A549 (cell line): ENCODE measurements around the gene LEFTY1. TPM values are rescaled to one million over a fixed set of nuclear protein-coding genes. Genes with fewer than 3 reads are reported as not detected.

Source experiments
- ATAC-seq, 2 experiments: fragments of 200-7000 bp in 1 of 2; fragments of >200 bp in 1 of 2; cut with Nextera tagmentation in 1 of 2; cut with Tn5 transposase in 1 of 2; 3 replicates each; pipeline versions ENCODE4 v1.8.0 to v1.9.1; 2018 to 2020; ENCODE audit warnings: mild to moderate bottlenecking in 1 of 2, moderate library complexity in 1 of 2
- CTCF ChIA-PET: fragments of 300-600 bp; sonication (Branson Sonifier 250); formaldehyde crosslinking; extraction: SDS; loops from one replicate; lab custom pipeline; 2021; ENCODE audit warnings: antibody characterized with exemption, inconsistent platforms; lab: Yijun Ruan, JAX
- POLR2A ChIA-PET: fragments of 350-600 bp; formaldehyde crosslinking; extraction: SDS; loops from one replicate; lab custom pipeline; 2021; ENCODE audit warnings: antibody characterized with exemption, inconsistent platforms; lab: Yijun Ruan, JAX
- DNase-seq, 2 experiments: peaks; one replicate each; pipeline versions ENCODE4 v3.0.0 to v3.0.0-alpha.2; 2011 to 2016; ENCODE audit warnings: low read depth in 1 of 2, low spot score in 1 of 2
- FAIRE-seq: peaks from 2 replicates; lab custom pipeline; 2011; peaks lifted over from hg19 to GRCh38; lab: Jason Lieb, UNC
- H3K27ac ChIP-seq, 2 experiments: fragments of >200 bp; sonication (Bioruptor Twin); formaldehyde crosslinking; 3 replicates each; pipeline ENCODE4 v1.5.1; 2016 to 2017
- H3K4me1 ChIP-seq: fragments of >200 bp; sonication (Bioruptor Twin); formaldehyde crosslinking; 3 replicates; pipeline ENCODE4 v1.6.1; 2016
- H3K4me2 ChIP-seq: fragments of >200 bp; sonication (Bioruptor Twin); formaldehyde crosslinking; 3 replicates; pipeline ENCODE4 v1.6.1; 2016
- H3K4me3 ChIP-seq: fragments of >200 bp; sonication (Bioruptor Twin); formaldehyde crosslinking; 3 replicates; pipeline ENCODE4 v1.5.1; 2016
- H3K9me3 ChIP-seq: fragments of >200 bp; sonication (Bioruptor Twin); formaldehyde crosslinking; 3 replicates; pipeline ENCODE4 v1.6.1; 2016
- BHLHE40 ChIP-seq: IDR thresholded peaks from 2 replicates; pipeline ENCODE4 v1.6.1; 2012; ENCODE audit warnings: low read depth, low read length, inconsistent platforms
- CHD2 ChIP-seq: fragments of 150-350 bp; IDR thresholded peaks from 2 replicates; pipeline ENCODE4 v1.6.1; 2014; ENCODE audit warnings: low read length; ENCODE audit not compliant: partially characterized antibody
- CHD4 ChIP-seq: fragments of 200-600 bp; sonication (generic); IDR thresholded peaks from 2 replicates; pipeline ENCODE4 v1.6.1; 2016; ENCODE audit warnings: antibody characterized with exemption, mild to moderate bottlenecking, borderline replicate concordance
- EP300 ChIP-seq, 2 experiments: fragments of >200 bp; sonication (Bioruptor Twin); formaldehyde crosslinking; IDR thresholded peaks; 2 replicates in 1 of 2; 3 replicates in 1 of 2; pipeline ENCODE4 v1.6.1; 2016 to 2017
- HDAC2 ChIP-seq: fragments of 200-600 bp; sonication (generic); IDR thresholded peaks from 2 replicates; pipeline ENCODE4 v1.6.1; 2016
- HOXA7 ChIP-seq: fragments of 250-450 bp; sonication (Bioruptor Pico); IDR thresholded peaks from 2 replicates; pipeline ENCODE4 v1.5.0; 2020; ENCODE audit warnings: mild to moderate bottlenecking, moderate library complexity
- HOXB13 ChIP-seq: fragments of 250-450 bp; sonication (Bioruptor Pico); IDR thresholded peaks from 2 replicates; pipeline ENCODE4 v1.5.0; 2020; ENCODE audit warnings: low read depth, mild to moderate bottlenecking, moderate library complexity
- KDM5A ChIP-seq: fragments of 200-600 bp; sonication (generic); IDR thresholded peaks from 2 replicates; pipeline ENCODE4 v1.6.1; 2016; ENCODE audit warnings: antibody characterized with exemption, mild to moderate bottlenecking
- MAFK ChIP-seq: fragments of 450-650 bp; IDR thresholded peaks from 2 replicates; pipeline ENCODE4 v1.6.1; 2014; ENCODE audit not compliant: partially characterized antibody
- NR3C1 ChIP-seq: fragments of >200 bp; sonication (Bioruptor Twin); formaldehyde crosslinking; IDR thresholded peaks from 3 replicates; pipeline ENCODE4 v1.6.1; 2017
- PHF8 ChIP-seq: fragments of 200-600 bp; sonication (generic); IDR thresholded peaks from 2 replicates; pipeline ENCODE4 v1.6.1; 2016; ENCODE audit warnings: low read depth, mild to moderate bottlenecking, antibody characterized with exemption, moderate library complexity, borderline replicate concordance
- POLR2AphosphoS2 ChIP-seq: conservative IDR thresholded peaks from 2 replicates; pipeline ENCODE4 v1.6.1; 2012; ENCODE audit warnings: low read length, improper control_type of control experiment, inconsistent platforms
- RAD21 ChIP-seq, 2 experiments: fragments of >200 bp in 1 of 2; sonication (Bioruptor Twin) in 1 of 2; formaldehyde crosslinking in 1 of 2; IDR thresholded peaks in 1 of 2; conservative IDR thresholded peaks in 1 of 2; 2 replicates in 1 of 2; 3 replicates in 1 of 2; pipeline ENCODE4 v1.6.1; 2012 to 2018; ENCODE audit warnings: inconsistent platforms in 1 of 2
- RARB ChIP-seq: fragments of 250-450 bp; sonication (Bioruptor Pico); IDR thresholded peaks from 2 replicates; pipeline ENCODE4 v1.8.0; 2021; ENCODE audit warnings: mild to moderate bottlenecking, moderate library complexity
- RFX5 ChIP-seq: fragments of 450-650 bp; IDR thresholded peaks from 2 replicates; pipeline ENCODE4 v1.7.1; 2014; ENCODE audit warnings: antibody characterized with exemption, mild to moderate bottlenecking, moderate library complexity
- SREBF2 ChIP-seq: fragments of 450-650 bp; IDR thresholded peaks from 2 replicates; pipeline ENCODE4 v1.6.1; 2014; ENCODE audit warnings: mild to moderate bottlenecking, moderate library complexity
- TFCP2L1 ChIP-seq: fragments of 250-450 bp; sonication (Bioruptor Pico); IDR thresholded peaks from 2 replicates; pipeline ENCODE4 v1.5.0; 2021; ENCODE audit warnings: mild to moderate bottlenecking
- ZC3H11A ChIP-seq: fragments of 450-650 bp; IDR thresholded peaks from 2 replicates; pipeline ENCODE4 v1.6.1; 2014; ENCODE audit warnings: antibody characterized with exemption, mild to moderate bottlenecking
- WGBS: methylation state at CpG from one replicate; pipeline ENCODE4 v1.1.6; 2017; ENCODE audit errors: missing lambda C conversion rate; 5-methylcytosine and 5-hydroxymethylcytosine counted together
- polyA plus RNA-seq, 4 experiments: library from polyadenylated mRNA; depleted of rRNA in 3 of 4; stranded (reverse); fragments of >200 nt; fragmentation: RNase III in 1 of 4; extraction: RNeasy Plus Mini Kit Qiagen cat#74134 plus additional on column Dnase treatment in 1 of 4; gene quantifications; 2 replicates in 3 of 4; 3 replicates in 1 of 4; pipeline ENCODE4 v1.2.3, GENCODE V29; 2011 to 2017
- TF ChIP-seq, protein P1 (sequence below): fragments of 150-350 bp; IDR thresholded peaks from 2 replicates; pipeline ENCODE4 v1.6.1; 2014; ENCODE audit warnings: low read depth, mild to moderate bottlenecking, low read length
- TF ChIP-seq, protein P2 (sequence below): fragments of 250-450 bp; sonication (Bioruptor Pico); IDR thresholded peaks from 2 replicates; pipeline ENCODE4 v1.5.0; 2021; ENCODE audit warnings: mild to moderate bottlenecking, moderate library complexity, borderline replicate concordance

Gene LEFTY1
- polyA plus RNA-seq, 2 of the 4 experiments (the other 2 are of a cell fraction): 0.10 to 1.00 TPM

DNA sequence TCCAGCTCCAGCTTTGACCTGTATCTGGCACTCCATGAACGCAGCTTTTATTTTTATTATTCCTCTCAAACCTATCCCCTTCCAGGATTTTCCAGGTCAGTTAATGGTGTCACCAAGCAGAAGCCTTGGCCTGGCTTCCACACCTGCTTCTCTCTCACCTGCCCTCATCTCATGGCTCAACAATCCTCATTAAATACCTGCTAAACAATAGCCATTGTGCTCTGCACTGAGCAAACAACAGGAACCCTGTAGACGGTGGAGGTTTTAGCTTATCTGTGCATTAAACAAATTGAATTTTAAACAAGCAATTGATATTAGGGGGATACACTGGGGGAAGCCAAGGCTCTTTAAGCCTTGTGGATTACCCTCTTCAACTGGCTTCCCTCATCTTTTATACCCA, 19.8 kb upstream of the LEFTY1 start:
- ATAC-seq: no peak
- 79% methylated on average over 2 of the region's 2 CpGs for WGBS
- CTCF ChIA-PET: interaction anchor here (1.0 to 12.4 kb wide), 7 partner anchors 11 to 439 kb away, joined by 3 to 207 read pairs (median 5); partner anchors contain the start of genes LEFTY1, SRP9 and TMEM63A

GRCh38 chr1:225908013-225908640, 19.2 kb upstream of the LEFTY1 start:
- ATAC-seq (no peak), FAIRE-seq (no peak), DNase-seq (no peak)
- Histone ChIP-seq H3K4me1 (0 out of 3 replicates have a peak, but pooled peaks cover 3% of the 10 kb centered on the region), H3K4me3 (no peak overlapping the region), H3K9me3 (no peaks in the 10 kb centered on the region), H3K4me2 (no peak overlapping the region), H3K27ac (no peak overlapping the region)
- WGBS: 65% methylated on average over 4 of the region's 5 CpGs
- ChIA-PET POLR2A (no interaction called here), CTCF (interaction anchor here (1.0 to 12.4 kb wide), 6 partner anchors 12 to 438 kb away, joined by 3 to 207 read pairs (median 4); partner anchors contain the start of genes LEFTY1 and TMEM63A)
- TF ChIP-seq RAD21 (conservative IDR thresholded peaks at IDR 0.05 in 1 of 2, IDR thresholded peaks at IDR 0.05 in 1 of 2) (no peak), CHD2 (no peak), RARB (CRISPR knock-in tag) (no peak), EP300 (IDR thresholded peaks at IDR 0.05) (no peak), MAFK (no peak), HOXA7 (no peak), CHD4 (no peak), NR3C1 (no peak), SREBF2 (no peak)
- TF ChIP-seq, protein P1, sequence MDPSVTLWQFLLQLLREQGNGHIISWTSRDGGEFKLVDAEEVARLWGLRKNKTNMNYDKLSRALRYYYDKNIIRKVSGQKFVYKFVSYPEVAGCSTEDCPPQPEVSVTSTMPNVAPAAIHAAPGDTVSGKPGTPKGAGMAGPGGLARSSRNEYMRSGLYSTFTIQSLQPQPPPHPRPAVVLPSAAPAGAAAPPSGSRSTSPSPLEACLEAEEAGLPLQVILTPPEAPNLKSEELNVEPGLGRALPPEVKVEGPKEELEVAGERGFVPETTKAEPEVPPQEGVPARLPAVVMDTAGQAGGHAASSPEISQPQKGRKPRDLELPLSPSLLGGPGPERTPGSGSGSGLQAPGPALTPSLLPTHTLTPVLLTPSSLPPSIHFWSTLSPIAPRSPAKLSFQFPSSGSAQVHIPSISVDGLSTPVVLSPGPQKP: no peak
- TF ChIP-seq, all 56 proteins: peak for 0

More for the DNA sequence above, 19.8 kb upstream of the LEFTY1 start:
- Histone ChIP-seq H3K9me3 (no peaks in the 10 kb centered on the region), H3K4me1 (0 out of 3 replicates have a peak, but pooled peaks cover 3% of the 10 kb centered on the region), H3K4me3 (no peak overlapping the region), H3K27ac (no peak overlapping the region), H3K4me2 (no peak overlapping the region)
- TF ChIP-seq HDAC2: no peak
- TF ChIP-seq POLR2AphosphoS2: no peak
- no peak for TF ChIP-seq KDM5A
- TF ChIP-seq TFCP2L1 (CRISPR knock-in tag): no peak
- no peak for TF ChIP-seq SREBF2
- TF ChIP-seq, protein P1: no peak
- TF ChIP-seq BHLHE40: no peak
- TF ChIP-seq HOXB13 (CRISPR knock-in tag): no peak
- TF ChIP-seq ZC3H11A: no peak
- TF ChIP-seq, protein P2, sequence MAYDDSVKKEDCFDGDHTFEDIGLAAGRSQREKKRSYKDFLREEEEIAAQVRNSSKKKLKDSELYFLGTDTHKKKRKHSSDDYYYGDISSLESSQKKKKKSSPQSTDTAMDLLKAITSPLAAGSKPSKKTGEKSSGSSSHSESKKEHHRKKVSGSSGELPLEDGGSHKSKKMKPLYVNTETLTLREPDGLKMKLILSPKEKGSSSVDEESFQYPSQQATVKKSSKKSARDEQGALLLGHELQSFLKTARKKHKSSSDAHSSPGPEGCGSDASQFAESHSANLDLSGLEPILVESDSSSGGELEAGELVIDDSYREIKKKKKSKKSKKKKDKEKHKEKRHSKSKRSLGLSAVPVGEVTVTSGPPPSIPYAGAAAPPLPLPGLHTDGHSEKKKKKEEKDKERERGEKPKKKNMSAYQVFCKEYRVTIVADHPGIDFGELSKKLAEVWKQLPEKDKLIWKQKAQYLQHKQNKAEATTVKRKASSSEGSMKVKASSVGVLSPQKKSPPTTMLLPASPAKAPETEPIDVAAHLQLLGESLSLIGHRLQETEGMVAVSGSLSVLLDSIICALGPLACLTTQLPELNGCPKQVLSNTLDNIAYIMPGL (CRISPR knock-in tag): no peak
- TF ChIP-seq PHF8: no peak
- no peak for TF ChIP-seq RFX5
- POLR2A ChIA-PET: no interaction called here
- FAIRE-seq: no peak
- DNase-seq: no peak
